GM23338 (cell line): Measurements from ENCODE around the gene COBL.

ENCODE experiments used
- EZH2 ChIP-seq: fragments of 200-600 bp; sonication (generic); IDR thresholded peaks from one replicate; pipeline ENCODE4 v1.8.0; 2017; ENCODE audit warnings: antibody characterized with exemption, mild to moderate bottlenecking, low read depth; ENCODE audit not compliant: unreplicated experiment
- EZH2phosphoT487 ChIP-seq: fragments of 200-600 bp; sonication (generic); IDR thresholded peaks from one replicate; pipeline ENCODE4 v1.8.1; 2018; ENCODE audit warnings: antibody characterized with exemption; ENCODE audit not compliant: unreplicated experiment
- POLR2AphosphoS5 ChIP-seq: IDR thresholded peaks from 2 replicates; pipeline ENCODE4 v1.6.1; 2016; ENCODE audit warnings: antibody characterized with exemption, low read depth
- TF ChIP-seq, protein P1 (sequence below), 2 experiments: fragments of 200-600 bp in 1 of 2; sonication (generic) in 1 of 2; conservative IDR thresholded peaks; 2 replicates each; pipeline versions ENCODE4 v1.5.1 to v1.6.1; 2016 to 2017; ENCODE audit warnings: antibody characterized with exemption in 2 of 2, low read depth in 2 of 2, mild to moderate bottlenecking in 2 of 2, moderate library complexity in 1 of 2
- TF ChIP-seq, protein P2 (sequence below): IDR thresholded peaks from one replicate; pipeline ENCODE4 v1.6.1; 2018; ENCODE audit warnings: antibody characterized with exemption; ENCODE audit not compliant: unreplicated experiment

DNA sequence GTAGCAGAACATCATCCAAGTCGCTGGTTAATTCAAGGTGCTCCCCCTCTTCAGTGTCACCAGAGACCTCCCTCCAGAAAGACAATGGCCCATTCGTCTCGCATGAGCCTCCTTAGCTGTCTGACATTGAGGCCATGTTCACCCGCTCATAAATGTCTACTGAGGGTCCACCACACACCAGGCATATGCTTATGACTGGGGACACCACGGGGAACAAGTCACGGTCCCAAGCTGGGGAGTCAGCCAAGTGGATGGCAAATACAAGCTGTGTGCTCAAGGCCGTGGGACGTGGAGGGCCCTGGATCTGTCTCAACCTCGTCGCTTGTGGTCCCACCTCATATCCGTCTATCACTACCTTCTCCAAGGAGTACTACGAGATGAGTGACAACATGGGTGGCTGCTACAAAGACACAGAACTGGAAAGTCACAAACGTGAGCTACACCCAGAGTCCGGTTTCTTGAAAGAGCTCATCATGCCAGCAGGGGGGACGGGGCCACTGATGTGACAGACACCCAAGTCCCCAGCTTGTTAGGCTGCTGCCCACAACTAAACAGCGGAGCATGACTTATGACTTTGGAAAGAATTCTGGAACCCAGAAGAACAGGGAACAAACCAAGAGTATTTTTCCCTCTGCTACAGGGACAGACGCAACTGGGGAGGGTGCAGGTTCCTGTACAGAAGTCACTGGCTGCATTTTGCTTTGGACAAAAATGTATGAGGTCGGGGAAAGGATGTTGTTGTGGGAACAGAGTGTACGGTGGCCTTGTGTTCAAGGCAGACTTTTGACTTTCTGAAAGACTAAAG is 189.6 kb downstream of the COBL start:
- TF ChIP-seq EZH2 = no peak
- no peak for TF ChIP-seq POLR2AphosphoS5
- TF ChIP-seq, protein P1, sequence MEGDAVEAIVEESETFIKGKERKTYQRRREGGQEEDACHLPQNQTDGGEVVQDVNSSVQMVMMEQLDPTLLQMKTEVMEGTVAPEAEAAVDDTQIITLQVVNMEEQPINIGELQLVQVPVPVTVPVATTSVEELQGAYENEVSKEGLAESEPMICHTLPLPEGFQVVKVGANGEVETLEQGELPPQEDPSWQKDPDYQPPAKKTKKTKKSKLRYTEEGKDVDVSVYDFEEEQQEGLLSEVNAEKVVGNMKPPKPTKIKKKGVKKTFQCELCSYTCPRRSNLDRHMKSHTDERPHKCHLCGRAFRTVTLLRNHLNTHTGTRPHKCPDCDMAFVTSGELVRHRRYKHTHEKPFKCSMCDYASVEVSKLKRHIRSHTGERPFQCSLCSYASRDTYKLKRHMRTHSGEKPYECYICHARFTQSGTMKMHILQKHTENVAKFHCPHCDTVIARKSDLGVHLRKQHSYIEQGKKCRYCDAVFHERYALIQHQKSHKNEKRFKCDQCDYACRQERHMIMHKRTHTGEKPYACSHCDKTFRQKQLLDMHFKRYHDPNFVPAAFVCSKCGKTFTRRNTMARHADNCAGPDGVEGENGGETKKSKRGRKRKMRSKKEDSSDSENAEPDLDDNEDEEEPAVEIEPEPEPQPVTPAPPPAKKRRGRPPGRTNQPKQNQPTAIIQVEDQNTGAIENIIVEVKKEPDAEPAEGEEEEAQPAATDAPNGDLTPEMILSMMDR (conservative IDR thresholded peaks at IDR 0.05; ENCODE audit: low read depth in 2 of 2) = no peak
- TF ChIP-seq EZH2phosphoT487 = no peak
- TF ChIP-seq, protein P2, sequence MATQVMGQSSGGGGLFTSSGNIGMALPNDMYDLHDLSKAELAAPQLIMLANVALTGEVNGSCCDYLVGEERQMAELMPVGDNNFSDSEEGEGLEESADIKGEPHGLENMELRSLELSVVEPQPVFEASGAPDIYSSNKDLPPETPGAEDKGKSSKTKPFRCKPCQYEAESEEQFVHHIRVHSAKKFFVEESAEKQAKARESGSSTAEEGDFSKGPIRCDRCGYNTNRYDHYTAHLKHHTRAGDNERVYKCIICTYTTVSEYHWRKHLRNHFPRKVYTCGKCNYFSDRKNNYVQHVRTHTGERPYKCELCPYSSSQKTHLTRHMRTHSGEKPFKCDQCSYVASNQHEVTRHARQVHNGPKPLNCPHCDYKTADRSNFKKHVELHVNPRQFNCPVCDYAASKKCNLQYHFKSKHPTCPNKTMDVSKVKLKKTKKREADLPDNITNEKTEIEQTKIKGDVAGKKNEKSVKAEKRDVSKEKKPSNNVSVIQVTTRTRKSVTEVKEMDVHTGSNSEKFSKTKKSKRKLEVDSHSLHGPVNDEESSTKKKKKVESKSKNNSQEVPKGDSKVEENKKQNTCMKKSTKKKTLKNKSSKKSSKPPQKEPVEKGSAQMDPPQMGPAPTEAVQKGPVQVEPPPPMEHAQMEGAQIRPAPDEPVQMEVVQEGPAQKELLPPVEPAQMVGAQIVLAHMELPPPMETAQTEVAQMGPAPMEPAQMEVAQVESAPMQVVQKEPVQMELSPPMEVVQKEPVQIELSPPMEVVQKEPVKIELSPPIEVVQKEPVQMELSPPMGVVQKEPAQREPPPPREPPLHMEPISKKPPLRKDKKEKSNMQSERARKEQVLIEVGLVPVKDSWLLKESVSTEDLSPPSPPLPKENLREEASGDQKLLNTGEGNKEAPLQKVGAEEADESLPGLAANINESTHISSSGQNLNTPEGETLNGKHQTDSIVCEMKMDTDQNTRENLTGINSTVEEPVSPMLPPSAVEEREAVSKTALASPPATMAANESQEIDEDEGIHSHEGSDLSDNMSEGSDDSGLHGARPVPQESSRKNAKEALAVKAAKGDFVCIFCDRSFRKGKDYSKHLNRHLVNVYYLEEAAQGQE = no peak
